Ectodermal cell (in vitro differentiated cells): ENCODE data around the gene RBFOX2.
"Not testable (repeated sequence)": the region's sequence is repeated elsewhere in the genome, so short reads cannot be mapped to it uniquely, and the experiment has no call there.

Experiments
- H3K27ac ChIP-seq: 2 replicates; pipeline ENCODE4 v1.7.0; 2013; ENCODE audit warnings: mild to moderate bottlenecking, low read depth, low read length; ENCODE audit not compliant: insufficient read depth, poor library complexity, severe bottlenecking
- H3K27me3 ChIP-seq: 2 replicates; pipeline ENCODE4 v1.7.0; 2013; ENCODE audit warnings: mild to moderate bottlenecking, low read length; ENCODE audit not compliant: insufficient read depth, control insufficient read depth, poor library complexity, severe bottlenecking
- H3K36me3 ChIP-seq: one replicate; pipeline ENCODE4 v1.7.0; 2013; ENCODE audit warnings: low read length; ENCODE audit not compliant: control insufficient read depth, insufficient read depth
- H3K4me1 ChIP-seq: one replicate; pipeline ENCODE4 v1.7.0; 2013; ENCODE audit warnings: low read length; ENCODE audit not compliant: control insufficient read depth, insufficient read depth
- H3K4me3 ChIP-seq: 2 replicates; pipeline ENCODE4 v1.7.0; 2013; ENCODE audit warnings: low read depth, low read length, control low read depth; ENCODE audit not compliant: insufficient read depth
- H3K9me3 ChIP-seq: 2 replicates; pipeline ENCODE4 v1.7.0; 2013; ENCODE audit warnings: mild to moderate bottlenecking, low read length, moderate library complexity; ENCODE audit not compliant: control insufficient read depth
- WGBS, 2 experiments: methylation state at CpG; one replicate each; pipeline ENCODE4 v1.1.7; 2013; ENCODE audit warnings: missing lambda C conversion rate in 2 of 2; 5-methylcytosine and 5-hydroxymethylcytosine counted together

Gene RBFOX2

GRCh38 chr22:35824256-35824655 lies 204.4 kb downstream of the RBFOX2 start:
- no peak overlapping the region for H3K4me3 ChIP-seq
- H3K27me3 ChIP-seq = no peaks in the 10 kb centered on the region
- no peaks in the 10 kb centered on the region for H3K9me3 ChIP-seq
- H3K36me3 ChIP-seq = no peaks in the 10 kb centered on the region
- WGBS, 2 experiments = 96 to 99% methylated on average over 1 to 2 of the region's 2 CpGs
- H3K27ac ChIP-seq = no peak overlapping the region
- H3K4me1 ChIP-seq = no peaks in the 10 kb centered on the region

- Histone ChIP-seq H3K27me3 (no peaks in the 10 kb centered on the region), H3K4me3 (no peak overlapping the region), H3K9me3 (no peaks in the 10 kb centered on the region), H3K36me3 (no peaks in the 10 kb centered on the region), H3K4me1 (no peaks in the 10 kb centered on the region), H3K27ac (no peak overlapping the region)
- no CpG with 5 or more reads among the region's 1 CpG for WGBS, 2 experiments
Observed at GRCh38 chr22:35821654-35822053, 207.0 kb downstream of the RBFOX2 start.

DNA sequence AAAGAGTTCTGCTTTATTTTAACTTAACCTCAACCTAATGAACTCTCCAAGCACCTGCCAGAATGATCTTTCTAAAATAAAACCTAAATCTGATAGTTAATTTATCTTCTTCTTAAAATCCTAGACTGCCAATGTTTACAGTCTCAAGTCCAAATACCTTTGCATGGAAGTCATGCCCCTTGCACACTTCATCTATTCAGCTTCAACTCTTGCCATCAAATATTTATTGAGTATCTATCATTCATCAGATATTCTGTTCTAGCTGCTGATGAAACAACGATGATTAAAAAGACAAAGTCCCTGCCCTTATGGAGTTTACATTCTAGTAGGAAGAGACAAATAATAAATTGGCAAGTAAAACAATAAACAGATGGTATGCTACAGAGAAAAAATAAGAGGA lies 209.2 kb downstream of the RBFOX2 start:
- H3K27ac ChIP-seq = no peak overlapping the region

DNA sequence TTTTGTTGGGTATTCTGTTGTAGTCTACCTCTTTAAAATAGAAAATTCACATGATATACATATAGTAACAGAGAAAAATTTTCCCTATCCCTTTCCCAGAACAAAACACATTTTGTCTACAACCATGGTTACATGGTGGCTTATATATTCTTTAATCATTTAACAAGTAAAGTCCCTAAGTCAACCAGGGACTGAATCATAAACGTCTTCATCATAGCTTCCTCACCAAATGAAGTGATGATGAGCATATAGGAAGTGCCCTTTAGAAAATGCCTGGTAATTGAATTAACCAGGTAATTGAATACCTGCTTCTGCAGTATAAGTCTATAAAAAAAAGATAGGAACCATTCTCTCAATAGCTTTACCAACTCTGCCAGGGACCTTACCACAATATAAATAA lies 209.7 kb downstream of the RBFOX2 start:
- Histone ChIP-seq H3K9me3 (no peaks in the 10 kb centered on the region), H3K36me3 (no peaks in the 10 kb centered on the region), H3K4me3 (no peak overlapping the region), H3K4me1 (no peaks in the 10 kb centered on the region), H3K27me3 (no peaks in the 10 kb centered on the region), H3K27ac (no peak overlapping the region)
- WGBS, 2 experiments = 86 to 100% methylated on average over 1 of the region's 1 CpG

More for the DNA sequence above, 209.2 kb downstream of the RBFOX2 start:
- Histone ChIP-seq H3K4me3 (no peak overlapping the region), H3K9me3 (no peaks in the 10 kb centered on the region), H3K36me3 (no peaks in the 10 kb centered on the region), H3K4me1 (no peaks in the 10 kb centered on the region), H3K27me3 (no peaks in the 10 kb centered on the region)
- WGBS, 2 experiments = 100% methylated on average over 1 of the region's 1 CpG

GRCh38 chr22:35812600-35812999 lies 216.0 kb downstream of the RBFOX2 start:
- no peaks in the 10 kb centered on the region for H3K9me3 ChIP-seq
- 92 to 93% methylated on average over 3 to 4 of the region's 4 CpGs for WGBS, 2 experiments
- no peaks in the 10 kb centered on the region for H3K27me3 ChIP-seq
- no peak overlapping the region for H3K4me3 ChIP-seq
- no peak overlapping the region for H3K27ac ChIP-seq
- no peaks in the 10 kb centered on the region for H3K4me1 ChIP-seq
- H3K36me3 ChIP-seq = no peaks in the 10 kb centered on the region

DNA sequence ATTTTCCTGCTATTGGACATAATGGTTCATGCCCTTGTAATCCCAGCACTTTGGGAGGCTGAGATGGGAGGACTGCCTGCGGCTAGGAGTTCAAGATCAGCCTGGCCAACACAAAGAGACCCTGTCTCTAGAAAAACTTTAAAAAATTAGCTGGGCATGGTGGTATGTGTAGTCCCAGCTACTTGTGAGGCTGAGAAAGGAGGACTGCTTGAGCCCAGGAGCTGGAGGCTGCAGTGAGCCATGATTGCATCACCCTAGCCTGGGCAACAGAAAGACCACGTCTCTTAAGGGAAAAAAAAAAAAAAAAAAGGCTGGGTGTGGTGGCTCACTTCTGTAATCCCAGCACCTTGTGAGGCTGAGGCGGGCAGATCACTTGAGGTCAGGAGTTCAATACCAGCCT lies 217.0 kb downstream of the RBFOX2 start:
- no peak overlapping the region for H3K27ac ChIP-seq
- no peaks in the 10 kb centered on the region for H3K36me3 ChIP-seq
- no peak overlapping the region for H3K4me3 ChIP-seq
- H3K27me3 ChIP-seq = no peaks in the 10 kb centered on the region
- H3K9me3 ChIP-seq = no peaks in the 10 kb centered on the region
- no peaks in the 10 kb centered on the region for H3K4me1 ChIP-seq
- WGBS, 2 experiments = 92 to 95% methylated on average over 3 of the region's 3 CpGs

GRCh38 chr22:35809816-35810215 lies 218.8 kb downstream of the RBFOX2 start:
- H3K9me3 ChIP-seq = no peaks in the 10 kb centered on the region
- no peaks in the 10 kb centered on the region for H3K27me3 ChIP-seq
- no peak overlapping the region for H3K4me3 ChIP-seq
- no peak overlapping the region for H3K27ac ChIP-seq
- 96 to 97% methylated on average over 7 to 9 of the region's 9 CpGs for WGBS, 2 experiments
- peaks cover 7% of the 10 kb centered on the region for H3K36me3 ChIP-seq
- no peaks in the 10 kb centered on the region for H3K4me1 ChIP-seq

- WGBS, 2 experiments = 91 to 95% methylated on average over 2 of the region's 2 CpGs
- H3K9me3 ChIP-seq = no peaks in the 10 kb centered on the region
- H3K4me1 ChIP-seq = no peaks in the 10 kb centered on the region
- no peak overlapping the region for H3K4me3 ChIP-seq
- peaks cover 7% of the 10 kb centered on the region for H3K36me3 ChIP-seq
- H3K27ac ChIP-seq = no peak overlapping the region
- H3K27me3 ChIP-seq = no peaks in the 10 kb centered on the region
Observed at GRCh38 chr22:35808377-35808776, 220.2 kb downstream of the RBFOX2 start.

- H3K27ac ChIP-seq, H3K36me3 ChIP-seq, H3K4me1 ChIP-seq, H3K4me3 ChIP-seq, H3K27me3 ChIP-seq, H3K9me3 ChIP-seq: not testable (repeated sequence)
- 92 to 93% methylated on average over 8 of the region's 8 CpGs for WGBS, 2 experiments
Observed at GRCh38 chr22:35806668-35807067, 222.0 kb downstream of the RBFOX2 start.

GRCh38 chr22:35805466-35805865 lies 223.2 kb downstream of the RBFOX2 start:
- H3K4me1 ChIP-seq = peaks cover 3% of the 10 kb centered on the region
- H3K27me3 ChIP-seq = no peaks in the 10 kb centered on the region
- WGBS, 2 experiments = 90 to 97% methylated on average over 2 of the region's 2 CpGs

GRCh38 chr22:35804421-35804820 lies 224.2 kb downstream of the RBFOX2 start:
- Histone ChIP-seq H3K9me3 (no peaks in the 10 kb centered on the region), H3K27me3 (no peaks in the 10 kb centered on the region), H3K4me3 (no peak overlapping the region), H3K4me1 (peaks cover 4% of the 10 kb centered on the region), H3K36me3 (peaks cover 7% of the 10 kb centered on the region), H3K27ac (no peak overlapping the region)
- 93 to 96% methylated on average over 1 of the region's 1 CpG for WGBS, 2 experiments

More at GRCh38 chr22:35805466-35805865, 223.2 kb downstream of the RBFOX2 start:
- Histone ChIP-seq H3K36me3 (peaks cover 7% of the 10 kb centered on the region), H3K4me3 (no peak overlapping the region), H3K9me3 (no peaks in the 10 kb centered on the region), H3K27ac (no peak overlapping the region)
